Testis (tissue), 2 donors: ENCODE results near the gene MTM1.

Experiments
- POLR2A ChIP-seq: fragments of 450-650 bp; IDR thresholded peaks from one replicate; pipeline ENCODE4 v1.6.1; 2017; ENCODE audit warnings: antibody characterized with exemption, mild to moderate bottlenecking, moderate library complexity
- TF ChIP-seq, protein P1 (sequence below), 3 experiments: fragments of 450-650 bp in 2 of 3; fragments of 200-600 bp in 1 of 3; sonication (generic) in 1 of 3; IDR thresholded peaks; one replicate each; pipeline ENCODE4 v1.5.1; 2016 to 2019; ENCODE audit warnings: antibody characterized with exemption in 3 of 3, mild to moderate bottlenecking in 2 of 3, moderate library complexity in 1 of 3

DNA sequence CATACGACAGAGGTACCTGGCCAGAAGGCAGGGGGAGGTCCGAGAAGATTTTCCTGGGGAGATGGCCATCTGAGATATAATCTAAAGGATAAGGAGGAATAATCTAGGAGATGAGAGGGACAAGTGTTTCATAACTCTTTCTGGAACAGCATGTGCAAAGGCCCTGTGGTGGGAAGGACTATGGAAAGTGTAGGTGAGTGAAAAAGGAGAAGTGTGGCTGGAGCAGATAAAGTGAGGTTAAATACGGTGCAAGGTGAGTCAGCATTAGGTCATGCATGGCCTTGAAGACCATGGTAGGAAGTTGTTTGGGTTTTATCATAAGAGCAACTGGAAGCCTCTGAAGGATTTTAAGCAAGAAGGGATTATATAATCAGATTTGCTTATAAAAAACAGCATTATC is 34.6 kb upstream of the MTM1 start:
- TF ChIP-seq, protein P1, sequence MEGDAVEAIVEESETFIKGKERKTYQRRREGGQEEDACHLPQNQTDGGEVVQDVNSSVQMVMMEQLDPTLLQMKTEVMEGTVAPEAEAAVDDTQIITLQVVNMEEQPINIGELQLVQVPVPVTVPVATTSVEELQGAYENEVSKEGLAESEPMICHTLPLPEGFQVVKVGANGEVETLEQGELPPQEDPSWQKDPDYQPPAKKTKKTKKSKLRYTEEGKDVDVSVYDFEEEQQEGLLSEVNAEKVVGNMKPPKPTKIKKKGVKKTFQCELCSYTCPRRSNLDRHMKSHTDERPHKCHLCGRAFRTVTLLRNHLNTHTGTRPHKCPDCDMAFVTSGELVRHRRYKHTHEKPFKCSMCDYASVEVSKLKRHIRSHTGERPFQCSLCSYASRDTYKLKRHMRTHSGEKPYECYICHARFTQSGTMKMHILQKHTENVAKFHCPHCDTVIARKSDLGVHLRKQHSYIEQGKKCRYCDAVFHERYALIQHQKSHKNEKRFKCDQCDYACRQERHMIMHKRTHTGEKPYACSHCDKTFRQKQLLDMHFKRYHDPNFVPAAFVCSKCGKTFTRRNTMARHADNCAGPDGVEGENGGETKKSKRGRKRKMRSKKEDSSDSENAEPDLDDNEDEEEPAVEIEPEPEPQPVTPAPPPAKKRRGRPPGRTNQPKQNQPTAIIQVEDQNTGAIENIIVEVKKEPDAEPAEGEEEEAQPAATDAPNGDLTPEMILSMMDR (IDR thresholded peaks at IDR 0.05) = no peak
- no peak for TF ChIP-seq POLR2A
